IPS-NIHi7 (cell line): ENCODE measurements around the gene FAM222B.
"Not testable (repeated sequence)": the region's sequence is repeated elsewhere in the genome, so short reads cannot be mapped to it uniquely, and the experiment has no call there.

Experiments used
- DNase-seq: peaks from one replicate; pipeline ENCODE4 v3.0.0; 2012; ENCODE audit warnings: mixed read lengths; ENCODE audit errors: extremely low spot score

FAM222B gene

GRCh38 chr17:28745786-28746411 is 96.7 kb downstream of the FAM222B start:
- no peak for DNase-seq

DNA sequence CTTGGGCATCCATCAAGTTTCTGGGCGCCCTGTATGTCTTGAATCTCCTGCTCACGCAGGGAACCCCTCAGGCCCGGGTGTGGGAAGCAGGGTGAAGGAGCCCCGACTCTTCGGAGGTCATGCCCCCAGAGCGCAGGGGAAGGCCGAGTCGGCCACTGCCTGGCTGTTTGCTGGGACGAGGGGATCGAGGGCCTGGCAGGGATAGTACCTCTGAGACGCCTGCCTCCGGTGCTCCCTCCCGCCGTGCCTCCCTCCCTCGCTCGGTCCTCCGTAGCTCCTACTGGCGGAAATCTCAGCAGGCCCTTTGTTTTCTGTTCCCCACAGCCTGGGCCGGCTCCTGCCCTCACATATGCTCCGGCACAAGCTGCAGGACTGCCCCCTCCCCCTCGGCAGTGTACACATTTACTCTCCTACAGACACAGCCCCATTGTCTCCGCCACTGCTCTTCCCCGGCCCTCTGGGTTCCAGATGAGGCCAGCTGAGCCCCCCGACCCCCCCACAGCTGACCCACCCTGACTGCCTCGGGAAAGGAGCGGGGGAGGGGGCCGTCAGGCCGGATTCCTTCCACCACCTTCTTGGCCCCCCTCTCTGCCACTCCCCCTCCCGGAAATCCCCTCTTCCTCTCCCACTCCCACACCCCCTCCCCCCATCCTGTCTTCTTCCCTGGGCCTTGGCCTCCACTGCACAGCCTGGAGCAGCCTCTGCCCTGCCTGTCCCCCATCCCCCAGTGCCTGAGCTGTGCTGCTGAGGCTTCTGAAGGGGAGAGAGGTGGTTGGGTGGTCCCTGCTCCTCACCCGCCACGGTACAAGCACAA is 97.4 kb downstream of the FAM222B start:
- DNase-seq: peak; percentile 31

GRCh38 chr17:28744104-28744971 is 98.3 kb downstream of the FAM222B start:
- peak; percentile 74 for DNase-seq

DNA sequence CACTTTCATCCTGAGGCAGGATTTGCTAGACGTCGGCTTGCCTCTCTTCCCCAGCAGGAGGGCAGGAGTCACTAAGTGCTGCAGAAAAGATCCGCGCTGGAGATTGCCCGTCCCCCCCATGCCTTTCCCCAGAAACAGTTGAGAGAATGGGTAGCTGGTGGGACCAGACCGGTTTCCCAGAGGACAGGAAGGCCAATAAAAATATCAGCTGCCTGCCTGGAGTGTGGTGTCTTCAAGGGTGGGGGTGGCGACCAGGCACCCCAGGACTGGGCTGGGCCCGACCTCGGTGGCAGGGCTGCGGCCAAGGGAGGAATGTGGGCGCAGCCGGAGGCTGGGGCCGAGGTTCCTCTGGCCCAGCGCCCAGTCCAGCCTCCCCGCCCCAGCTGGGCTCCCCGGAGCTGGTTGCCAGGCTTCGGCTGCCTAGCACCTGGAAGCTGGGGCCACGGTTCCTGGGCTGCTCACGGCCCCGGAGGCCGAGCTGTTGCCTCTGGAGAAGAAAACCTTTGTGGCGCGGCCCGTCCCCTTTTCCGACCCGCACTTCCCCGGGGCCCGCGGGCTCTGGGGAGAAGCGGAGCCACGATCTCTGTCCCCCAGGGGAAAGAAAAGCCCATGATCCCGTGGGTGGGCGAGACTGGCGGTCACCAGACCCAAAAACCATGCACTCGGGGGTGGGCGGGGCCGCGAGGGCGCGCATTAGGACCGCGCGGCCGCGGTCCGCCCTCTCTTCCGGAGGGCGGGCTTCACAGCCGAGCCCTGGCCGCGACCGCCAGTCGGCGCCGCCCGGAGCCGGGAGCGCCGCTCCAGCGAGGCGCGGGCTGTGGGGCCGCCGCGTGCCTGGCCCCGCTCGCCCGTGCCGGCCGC is 99.1 kb downstream of the FAM222B start, which contains the start of gene TRAF4:
TSS of gene TRAF4 (plus strand) at position 769 of the 861 bp plus-strand sequence. CDS start 102 bp downstream, outside the sequence.
- peak; percentile 75 for DNase-seq

DNA sequence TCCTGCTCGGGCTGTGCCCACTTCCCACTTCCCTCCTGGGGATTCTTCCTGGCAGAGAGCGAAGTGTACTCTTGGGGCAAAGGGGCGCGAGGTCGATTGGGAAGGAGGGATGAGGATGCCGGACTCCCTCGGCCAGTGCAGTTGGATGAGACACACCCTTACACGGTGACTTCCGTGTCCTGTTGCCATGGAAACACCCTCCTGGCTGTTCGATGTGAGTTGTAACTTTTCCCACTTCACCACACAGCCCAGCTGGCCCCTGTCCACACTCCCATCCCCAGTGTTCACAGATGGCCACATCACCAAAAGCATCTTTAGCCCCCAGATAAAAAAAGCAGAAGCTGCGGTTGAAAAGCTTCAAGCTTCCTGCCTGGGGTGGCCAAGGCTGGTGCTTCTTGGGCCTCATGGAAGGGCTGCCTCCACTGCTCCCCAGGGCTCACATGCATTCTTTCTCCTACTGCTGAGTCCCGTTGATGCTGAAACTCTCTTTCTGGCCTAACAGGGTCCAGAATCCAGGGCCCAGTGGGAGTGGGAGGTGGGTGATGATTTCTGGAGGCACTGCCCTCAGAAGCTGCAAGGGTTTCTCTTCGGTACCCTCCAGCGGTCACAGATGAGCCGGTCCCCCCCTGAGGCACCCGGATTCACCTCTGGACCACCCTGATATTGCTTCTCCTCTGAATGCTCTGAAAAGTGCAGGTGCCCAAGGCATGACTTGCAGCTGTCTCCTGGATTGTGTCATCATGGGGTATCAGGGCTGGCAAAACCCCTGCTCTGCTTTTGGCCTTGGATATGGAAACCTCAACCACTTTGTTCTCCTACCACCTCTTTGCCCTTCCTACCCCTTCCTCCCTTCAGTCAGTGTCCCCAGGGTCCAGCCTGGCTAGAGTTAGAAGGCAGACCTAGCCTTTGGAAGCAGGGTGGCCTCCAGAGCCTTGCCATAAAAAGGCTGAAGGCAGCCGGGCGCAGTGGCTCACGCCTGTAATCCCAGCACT is 100.9 kb downstream of the FAM222B start:
- no peak for DNase-seq

DNA sequence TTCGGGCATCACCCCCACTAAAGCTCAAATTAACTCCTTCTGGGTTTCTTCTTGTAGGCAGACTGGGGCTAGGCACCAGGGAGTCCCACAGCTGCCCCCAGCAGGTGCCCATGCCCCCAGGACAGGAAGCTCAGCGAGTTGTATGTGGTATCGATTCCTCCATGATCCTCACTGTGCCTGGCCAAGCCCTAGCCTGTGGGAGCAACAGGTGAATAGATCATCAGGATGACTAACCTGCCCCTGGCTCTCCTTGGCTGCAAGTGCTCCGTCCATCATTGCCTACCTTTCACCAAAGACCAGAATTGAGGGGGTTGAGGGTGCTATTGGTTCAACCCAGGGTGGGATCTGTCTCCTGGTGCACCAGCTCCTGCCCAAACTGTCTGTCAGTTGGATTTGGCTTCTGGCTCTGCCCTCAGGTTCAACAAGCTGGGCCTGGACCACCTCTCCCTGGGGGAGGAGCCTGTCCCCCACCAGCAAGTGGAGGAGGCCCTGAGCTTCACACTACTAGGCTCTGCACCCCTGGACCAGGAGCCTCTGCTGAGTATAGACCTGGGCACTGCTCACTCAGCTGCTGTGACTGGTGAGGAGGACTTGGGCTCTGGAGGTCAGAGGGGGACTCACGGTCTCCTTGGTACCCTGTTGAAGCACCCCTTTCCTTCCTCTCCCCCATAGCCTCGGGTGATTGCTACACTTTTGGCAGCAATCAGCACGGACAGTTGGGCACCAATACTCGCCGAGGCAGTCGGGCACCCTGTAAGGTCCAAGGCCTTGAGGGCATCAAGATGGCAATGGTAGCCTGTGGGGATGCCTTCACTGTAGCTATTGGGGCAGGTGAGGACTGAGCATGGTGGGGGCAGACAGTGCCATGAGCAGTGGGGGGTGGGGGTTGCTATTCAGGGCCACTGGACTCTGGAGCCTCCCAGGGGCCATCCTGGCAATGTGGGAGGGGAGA is 101.9 kb downstream of the FAM222B start:
- no peak for DNase-seq

DNA sequence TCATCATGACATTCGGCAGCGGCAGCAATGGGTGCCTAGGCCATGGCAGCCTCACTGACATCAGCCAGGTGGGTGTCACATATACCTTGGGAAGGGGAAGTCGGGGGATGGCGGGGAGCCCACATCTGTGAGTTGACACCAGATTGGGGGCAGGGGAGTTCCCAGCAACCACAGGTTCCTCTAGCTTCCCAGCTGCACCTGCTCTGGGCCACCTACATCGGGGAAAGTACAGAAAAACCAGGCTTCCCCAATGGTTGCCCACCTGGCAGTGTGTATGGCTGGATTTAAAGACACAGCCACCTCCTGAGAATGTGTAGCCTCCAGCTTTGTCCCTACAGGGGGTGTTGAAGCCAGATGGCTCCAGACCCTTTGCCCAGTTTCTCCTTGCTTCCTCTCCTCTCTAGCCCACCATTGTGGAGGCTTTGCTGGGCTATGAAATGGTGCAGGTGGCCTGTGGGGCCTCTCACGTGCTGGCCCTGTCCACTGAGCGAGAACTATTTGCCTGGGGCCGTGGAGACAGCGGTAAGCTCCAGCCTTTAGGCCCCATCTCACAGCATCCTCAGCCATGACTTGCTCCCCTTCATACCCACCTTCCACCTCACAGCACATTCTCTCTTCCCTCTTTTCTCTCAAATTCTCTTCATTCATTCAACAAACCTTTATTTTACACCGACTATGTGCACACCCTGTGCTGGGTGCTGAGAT is 103.8 kb downstream of the FAM222B start:
- DNase-seq: no peak

DNA sequence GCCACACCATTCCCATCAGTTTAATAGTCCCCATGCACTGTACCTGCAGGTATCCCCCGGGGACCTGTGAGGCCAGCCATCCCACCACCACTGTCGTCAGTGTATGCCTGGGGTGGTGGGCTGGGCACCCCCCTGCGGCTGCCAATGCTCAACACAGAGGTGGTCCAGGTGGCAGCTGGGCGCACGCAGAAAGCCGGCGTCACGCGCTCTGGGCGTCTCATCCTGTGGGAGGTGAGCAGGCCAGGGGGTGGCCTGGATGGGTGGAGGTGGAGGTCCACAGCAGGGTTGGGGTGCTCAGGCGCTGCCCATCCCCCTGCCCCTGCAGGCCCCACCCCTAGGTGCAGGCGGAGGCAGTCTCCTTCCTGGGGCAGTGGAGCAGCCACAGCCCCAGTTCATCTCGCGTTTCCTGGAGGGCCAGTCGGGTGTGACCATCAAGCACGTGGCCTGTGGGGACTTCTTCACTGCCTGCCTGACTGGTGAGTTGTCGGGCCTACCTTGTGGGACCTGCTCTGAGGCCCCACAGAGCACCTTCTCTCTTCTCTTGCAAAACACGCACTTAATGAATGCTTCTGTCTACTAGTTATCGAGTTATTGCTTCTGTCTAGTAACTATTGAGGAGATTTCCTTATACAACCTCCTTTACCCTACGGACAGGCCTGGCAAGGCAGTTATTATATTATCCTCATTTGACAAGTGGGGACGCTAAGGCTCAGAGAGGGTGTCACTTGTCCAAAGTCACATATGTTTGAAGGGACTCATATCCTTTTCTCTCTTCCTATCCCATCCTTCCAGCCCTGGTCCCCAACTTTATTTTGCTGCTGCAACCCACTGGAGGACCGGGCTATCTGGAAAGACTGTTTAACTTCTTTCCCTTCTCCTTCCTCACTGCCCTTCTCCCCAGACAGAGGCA is 104.6 kb downstream of the FAM222B start:
- DNase-seq: no peak

- no peak for DNase-seq
These were observed 105.3 kb downstream of the FAM222B start for GRCh38 chr17:28737316-28737715.

DNA sequence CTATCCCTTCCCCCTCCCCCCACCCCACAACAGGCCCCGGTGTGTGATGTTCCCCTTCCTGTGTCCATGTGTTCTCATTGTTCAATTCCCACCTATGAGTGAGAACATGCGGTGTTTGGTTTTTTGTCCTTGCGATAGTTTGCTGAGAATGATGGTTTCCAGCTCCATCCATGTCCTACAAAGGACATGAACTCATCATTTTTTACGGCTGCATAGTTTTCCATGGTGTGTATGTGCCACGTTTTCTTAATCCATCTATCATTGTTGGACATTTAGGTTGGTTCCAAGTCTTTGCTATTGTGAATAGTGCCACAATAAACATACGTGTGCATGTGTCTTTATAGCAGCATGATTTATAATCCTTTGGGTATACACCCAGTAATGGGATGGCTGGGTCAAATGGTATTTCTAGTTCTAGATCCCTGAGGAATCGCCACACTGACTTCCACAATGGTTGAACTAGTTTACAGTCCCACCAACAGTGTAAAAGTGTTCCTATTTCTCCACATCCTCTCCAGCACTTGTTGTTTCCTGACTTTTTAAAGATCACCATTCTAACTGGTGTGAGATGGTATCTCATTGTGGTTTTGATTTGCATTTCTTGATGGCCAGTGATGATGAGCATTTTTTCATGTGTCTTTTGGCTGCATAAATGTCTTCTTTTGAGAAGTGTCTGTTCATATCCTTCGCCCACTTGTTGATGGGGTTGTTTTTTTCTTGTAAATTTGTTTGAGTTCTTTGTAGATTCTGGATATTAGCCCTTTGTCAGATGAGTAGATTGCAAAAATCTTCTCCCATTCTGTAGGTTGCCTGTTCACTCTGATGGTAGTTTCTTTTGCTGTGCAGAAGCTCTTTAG is 106.4 kb downstream of the FAM222B start:
- DNase-seq: not testable (repeated sequence)

DNA sequence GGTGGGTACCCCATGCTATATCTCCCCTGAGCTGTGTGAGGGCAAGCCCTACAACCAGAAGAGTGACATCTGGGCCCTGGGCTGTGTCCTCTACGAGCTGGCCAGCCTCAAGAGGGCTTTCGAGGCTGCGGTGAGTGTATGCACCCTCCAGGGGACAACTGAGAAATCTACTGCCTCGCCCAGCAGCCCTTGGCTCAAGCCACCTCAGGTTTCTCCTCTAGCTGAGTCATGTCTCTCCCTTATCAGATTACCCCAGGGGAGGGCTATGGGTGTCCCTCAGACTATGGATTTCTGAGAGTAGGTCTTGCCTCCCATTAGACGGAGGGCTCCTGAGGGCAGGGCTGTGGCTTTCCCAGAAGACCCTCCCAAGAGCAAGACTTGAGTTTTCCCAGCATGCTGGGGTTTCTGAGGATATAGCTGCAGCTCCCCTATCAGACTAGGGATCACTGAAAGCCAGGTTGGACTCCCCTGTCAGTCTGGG is 107.3 kb downstream of the FAM222B start:
- DNase-seq: no peak

GRCh38 chr17:28734712-28735241 is 107.8 kb downstream of the FAM222B start:
- DNase-seq: no peak

DNA sequence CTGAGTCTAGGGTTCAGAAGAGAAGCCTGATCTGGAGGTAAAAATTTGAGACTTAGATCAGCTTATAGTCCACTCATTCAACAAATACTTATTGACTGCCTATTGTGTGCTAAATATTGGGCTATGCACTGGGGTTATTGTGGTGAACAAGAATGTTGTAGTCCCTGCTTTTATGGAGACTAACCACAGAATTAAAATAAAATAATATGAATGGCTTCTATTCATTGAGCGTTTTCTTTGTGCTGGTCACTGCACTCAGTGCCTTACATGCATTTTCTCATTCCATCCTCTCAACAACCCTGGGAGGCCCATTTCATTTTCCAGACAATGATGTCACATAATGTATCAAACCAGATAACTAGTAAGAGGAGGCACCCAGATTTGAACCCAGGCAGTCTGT is 109.2 kb downstream of the FAM222B start:
- DNase-seq: no peak

- DNase-seq: no peak
These were observed 112.7 kb downstream of the FAM222B start for GRCh38 chr17:28729950-28730330.

GRCh38 chr17:28728364-28729200 is 114.0 kb downstream of the FAM222B start, which contains the start of gene NEK8:
Gene NEK8 (plus strand): TSS chr17:28728788. CDS start chr17:28728814, 26 bp downstream.
- peak; percentile 83 for DNase-seq
